ENCODE data around the gene LRP1-AS.

The LRP1-AS gene

DNA sequence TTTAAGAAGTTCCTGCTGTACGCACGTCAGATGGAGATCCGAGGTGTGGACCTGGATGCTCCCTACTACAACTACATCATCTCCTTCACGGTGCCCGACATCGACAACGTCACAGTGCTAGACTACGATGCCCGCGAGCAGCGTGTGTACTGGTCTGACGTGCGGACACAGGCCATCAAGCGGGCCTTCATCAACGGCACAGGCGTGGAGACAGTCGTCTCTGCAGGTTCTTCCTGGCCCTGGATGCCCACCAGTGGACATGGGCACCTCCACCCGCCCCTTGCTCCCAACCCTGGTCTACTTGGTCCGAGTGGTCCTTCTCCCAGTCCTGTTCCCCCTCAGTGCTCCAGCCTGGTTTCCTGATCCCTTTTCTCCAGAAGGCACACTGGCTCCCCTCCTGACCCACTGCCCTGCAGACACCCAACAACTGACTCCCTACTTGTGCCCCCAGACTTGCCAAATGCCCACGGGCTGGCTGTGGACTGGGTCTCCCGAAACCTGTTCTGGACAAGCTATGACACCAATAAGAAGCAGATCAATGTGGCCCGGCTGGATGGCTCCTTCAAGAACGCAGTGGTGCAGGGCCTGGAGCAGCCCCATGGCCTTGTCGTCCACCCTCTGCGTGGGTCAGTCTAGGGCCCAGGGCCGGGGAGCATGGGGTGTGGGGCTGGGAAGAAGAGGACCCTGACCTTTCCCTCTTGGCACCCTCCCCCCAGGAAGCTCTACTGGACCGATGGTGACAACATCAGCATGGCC lies 32.1 kb upstream of the LRP1-AS start:
- no peak for DNase-seq

DNA sequence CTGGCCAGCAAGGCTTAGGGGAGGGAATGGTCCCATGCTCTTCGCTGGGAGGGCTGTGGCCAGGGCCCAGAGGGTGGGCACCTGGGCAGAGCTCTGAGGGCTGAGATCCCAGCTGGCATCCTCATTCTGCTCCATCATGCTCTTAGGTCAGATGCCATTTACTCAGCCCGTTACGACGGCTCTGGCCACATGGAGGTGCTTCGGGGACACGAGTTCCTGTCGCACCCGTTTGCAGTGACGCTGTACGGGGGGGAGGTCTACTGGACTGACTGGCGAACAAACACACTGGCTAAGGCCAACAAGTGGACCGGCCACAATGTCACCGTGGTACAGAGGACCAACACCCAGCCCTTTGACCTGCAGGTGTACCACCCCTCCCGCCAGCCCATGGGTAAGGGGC lies 30.8 kb upstream of the LRP1-AS start:
- DNase-seq = no peak

DNA sequence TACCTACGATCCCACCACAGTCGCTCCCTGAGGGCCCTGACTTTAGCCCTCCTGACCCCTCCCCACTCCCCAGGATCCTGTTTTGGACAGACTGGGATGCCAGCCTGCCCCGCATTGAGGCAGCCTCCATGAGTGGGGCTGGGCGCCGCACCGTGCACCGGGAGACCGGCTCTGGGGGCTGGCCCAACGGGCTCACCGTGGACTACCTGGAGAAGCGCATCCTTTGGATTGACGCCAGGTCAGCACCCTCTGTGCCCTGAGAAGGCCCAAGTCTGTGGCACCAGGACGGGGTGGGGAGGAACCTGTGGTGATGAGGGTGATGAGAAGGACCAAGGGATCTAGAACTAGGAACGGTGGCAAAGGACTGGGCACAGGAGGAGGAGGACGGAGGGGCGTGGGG lies 29.9 kb upstream of the LRP1-AS start:
- DNase-seq = no peak

DNA sequence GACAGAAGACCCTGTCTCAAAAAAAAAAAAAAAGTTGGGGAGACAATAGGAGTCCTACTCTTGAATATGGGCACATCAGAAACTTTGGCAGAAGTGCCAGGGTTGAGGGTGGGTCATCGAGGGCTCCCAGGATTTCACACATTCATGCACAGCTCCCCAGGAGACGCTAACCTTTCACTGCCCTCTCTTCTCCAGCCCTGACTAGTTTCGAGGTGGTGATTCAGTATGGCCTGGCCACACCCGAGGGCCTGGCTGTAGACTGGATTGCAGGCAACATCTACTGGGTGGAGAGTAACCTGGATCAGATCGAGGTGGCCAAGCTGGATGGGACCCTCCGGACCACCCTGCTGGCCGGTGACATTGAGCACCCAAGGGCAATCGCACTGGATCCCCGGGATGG lies 29.4 kb upstream of the LRP1-AS start:
- no peak for DNase-seq

DNA sequence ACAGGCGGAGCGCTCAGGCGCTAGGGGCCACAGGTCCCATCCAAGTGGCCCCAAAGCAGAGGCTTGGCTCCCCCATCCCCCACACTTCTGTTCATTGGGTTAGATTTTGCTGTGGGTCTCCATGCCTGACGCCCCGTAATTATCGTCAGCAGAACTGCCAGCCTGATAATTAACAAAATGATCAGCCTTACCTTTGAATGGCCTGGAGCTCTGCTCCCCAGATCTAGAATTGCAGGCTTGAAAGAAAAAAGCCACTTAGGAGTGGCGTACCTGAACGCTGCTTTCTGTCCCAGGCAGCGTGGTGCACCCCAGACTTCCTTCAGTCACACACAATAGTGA lies 28.7 kb upstream of the LRP1-AS start:
- no peak for DNase-seq

DNA sequence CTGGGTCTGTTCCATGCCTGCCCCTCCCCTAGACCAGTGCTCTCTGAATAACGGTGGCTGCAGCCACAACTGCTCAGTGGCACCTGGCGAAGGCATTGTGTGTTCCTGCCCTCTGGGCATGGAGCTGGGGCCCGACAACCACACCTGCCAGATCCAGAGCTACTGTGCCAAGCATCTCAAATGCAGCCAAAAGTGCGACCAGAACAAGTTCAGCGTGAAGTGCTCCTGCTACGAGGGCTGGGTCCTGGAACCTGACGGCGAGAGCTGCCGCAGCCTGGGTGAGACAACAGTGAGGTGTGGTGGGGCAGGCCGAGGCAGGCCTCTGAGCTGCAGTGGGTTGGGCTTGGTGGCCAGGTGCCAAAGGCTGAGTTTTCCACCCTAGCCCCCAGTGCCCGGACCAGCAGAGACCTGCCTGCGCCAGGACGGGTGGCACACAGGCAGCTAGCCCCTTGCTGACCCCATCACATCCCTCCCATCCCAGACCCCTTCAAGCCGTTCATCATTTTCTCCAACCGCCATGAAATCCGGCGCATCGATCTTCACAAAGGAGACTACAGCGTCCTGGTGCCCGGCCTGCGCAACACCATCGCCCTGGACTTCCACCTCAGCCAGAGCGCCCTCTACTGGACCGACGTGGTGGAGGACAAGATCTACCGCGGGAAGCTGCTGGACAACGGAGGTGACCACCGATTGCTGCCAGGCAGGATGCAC lies 28.2 kb upstream of the LRP1-AS start:
- no peak for DNase-seq

DNA sequence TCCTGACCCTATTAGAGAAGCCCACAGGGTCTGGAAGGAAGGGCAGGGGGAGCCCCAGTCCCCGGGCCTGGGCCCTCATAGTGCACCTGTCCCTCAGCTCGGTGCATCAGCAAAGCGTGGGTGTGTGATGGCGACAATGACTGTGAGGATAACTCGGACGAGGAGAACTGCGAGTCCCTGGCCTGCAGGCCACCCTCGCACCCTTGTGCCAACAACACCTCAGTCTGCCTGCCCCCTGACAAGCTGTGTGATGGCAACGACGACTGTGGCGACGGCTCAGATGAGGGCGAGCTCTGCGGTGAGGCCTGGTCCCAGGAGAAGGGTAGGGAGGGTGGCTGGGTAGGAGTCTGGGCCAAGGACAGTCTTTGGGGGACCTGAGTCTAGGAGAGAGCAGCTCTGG lies 26.3 kb upstream of the LRP1-AS start:
- no peak for DNase-seq

DNA sequence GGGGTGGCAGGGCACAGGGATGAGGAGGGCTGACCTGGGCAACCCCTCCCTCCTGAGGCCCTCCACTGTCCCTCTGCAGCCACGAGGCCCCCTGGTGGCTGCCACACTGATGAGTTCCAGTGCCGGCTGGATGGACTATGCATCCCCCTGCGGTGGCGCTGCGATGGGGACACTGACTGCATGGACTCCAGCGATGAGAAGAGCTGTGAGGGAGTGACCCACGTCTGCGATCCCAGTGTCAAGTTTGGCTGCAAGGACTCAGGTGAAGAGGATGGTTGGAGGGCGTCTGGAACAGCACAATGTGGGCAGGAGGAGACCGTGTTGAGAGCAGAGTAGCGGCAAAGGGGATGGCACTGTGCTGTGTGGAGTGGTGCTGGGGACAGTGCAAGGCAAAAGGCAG lies 25.7 kb upstream of the LRP1-AS start:
- no peak for DNase-seq

DNA sequence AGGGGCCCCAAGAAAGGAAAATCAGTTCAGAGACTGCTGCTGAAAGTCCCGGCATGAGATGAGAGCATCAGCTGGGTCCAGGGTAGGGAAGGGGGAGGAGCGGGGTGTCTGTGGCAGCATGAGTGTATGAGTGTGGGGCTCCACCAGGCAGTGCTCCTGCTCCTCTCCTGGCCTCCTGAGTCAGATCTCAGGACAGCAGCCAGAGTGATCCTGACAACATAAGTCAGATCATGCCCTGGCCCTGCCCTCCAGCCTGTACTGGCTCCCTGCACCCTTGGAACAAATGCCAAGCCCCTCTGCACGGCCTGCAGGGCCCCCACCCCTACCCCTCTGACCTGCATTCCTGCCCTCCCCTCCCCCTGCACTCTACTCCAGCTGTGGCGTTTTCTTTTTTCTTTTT lies 24.2 kb upstream of the LRP1-AS start:
- DNase-seq = no peak

DNA sequence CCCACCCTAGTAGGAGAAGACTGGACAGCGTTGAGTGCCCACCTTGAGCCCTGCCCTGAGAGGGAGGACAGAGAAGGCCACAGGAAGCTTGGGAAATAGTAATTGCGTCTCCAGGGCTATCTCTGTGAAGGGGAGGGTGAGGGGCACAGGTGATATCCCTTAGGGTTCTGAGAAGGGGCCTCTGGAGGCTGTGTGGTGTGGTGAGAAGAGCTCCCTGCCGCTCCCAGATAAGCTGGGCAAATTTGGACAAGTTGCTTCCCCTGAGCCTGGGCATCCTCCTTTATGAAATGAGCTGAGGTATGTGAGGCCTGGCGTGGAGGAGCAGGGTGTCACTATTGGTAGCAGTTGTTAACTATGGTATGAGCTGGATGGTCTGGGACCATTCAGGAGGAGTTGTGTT lies 23.5 kb upstream of the LRP1-AS start:
- no peak for DNase-seq

DNA sequence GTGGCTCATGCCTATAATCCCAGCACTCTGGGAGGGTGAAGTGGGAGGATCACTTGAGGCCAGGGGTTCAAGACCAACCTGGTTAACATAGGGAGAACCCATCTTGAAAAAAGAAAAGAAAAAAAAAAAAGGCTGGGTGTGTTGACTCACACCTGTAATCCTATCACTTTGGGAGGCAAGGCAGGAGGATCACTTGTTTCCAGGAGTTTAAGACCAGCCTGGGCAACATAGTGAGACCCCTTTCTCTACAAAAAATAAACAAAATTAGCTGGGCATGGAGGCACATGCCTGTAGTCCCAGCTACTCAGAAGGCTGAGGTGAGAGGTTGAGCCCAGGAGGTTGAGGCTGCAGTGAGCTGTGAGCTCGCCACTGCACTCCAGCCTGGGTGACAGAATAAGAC lies 23.0 kb upstream of the LRP1-AS start:
- no peak for DNase-seq

DNA sequence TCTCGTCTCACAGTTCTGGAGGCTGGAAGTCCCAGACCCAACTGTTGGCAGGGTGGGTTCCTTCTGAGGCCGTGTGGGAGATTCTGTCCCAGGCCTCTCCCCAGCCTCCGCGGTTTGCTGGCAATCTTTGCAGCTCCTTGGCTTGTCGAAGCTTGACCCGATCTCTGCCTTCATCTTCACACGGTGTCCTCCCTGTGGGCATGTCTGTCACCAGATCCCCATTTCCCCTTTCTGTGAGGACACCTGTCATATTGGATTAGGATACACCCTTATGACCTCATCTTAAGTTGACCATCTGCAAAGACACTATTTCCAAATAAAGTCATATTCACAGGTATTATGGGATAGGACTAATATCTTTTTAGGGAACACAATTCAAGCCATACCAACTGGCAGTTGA lies 22.6 kb upstream of the LRP1-AS start:
- no peak for DNase-seq

DNA sequence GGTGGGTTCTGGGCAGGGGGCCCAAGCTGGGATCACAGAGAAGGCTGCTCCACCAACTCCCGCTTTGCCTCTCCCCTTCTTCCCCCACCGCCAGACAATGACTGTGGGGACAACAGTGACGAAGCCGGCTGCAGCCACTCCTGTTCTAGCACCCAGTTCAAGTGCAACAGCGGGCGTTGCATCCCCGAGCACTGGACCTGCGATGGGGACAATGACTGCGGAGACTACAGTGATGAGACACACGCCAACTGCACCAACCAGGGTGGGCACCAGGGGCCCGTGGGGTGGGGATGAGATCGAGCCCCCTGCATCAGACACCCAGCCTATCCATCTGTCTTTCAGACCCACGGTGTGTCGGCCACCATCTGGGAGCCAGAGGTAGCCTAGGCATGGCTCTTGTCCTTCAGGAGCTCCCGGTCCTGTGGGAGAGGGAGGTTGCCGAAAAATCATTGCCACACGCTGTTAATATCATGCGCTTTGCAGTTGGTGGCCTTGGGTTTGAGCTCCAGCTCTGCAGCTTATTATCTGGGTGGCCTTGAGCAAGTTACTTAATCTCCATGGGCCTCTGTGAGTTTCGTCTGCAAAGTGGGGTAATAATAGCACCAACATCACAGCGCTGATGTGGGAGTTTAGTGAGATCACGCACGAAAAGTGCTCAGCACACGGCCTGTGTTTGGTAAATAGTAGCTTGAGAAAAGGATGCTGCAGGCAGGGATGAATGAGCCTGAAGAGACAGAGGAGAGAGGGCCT lies 21.8 kb upstream of the LRP1-AS start:
- DNase-seq = no peak

DNA sequence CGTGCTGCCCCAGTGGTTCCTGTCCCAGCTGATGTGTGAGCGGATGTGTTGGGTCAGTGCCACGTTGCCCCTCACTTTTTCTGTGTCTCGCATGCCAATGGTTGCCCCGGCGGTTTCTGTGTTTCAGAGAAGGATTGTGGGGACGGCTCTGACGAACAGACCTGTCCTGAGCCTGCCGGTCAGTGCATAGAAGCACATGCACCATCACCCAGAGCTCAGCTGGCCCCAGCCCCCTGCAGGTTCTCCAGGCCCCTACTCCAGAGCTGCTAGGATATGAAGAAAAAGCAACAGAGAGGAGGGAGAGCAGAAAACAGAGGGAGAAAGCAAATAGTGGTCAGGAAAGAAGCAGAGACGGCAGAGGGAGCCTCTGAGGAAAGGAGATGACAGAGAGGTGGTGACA lies 20.6 kb upstream of the LRP1-AS start:
- DNase-seq = no peak

DNA sequence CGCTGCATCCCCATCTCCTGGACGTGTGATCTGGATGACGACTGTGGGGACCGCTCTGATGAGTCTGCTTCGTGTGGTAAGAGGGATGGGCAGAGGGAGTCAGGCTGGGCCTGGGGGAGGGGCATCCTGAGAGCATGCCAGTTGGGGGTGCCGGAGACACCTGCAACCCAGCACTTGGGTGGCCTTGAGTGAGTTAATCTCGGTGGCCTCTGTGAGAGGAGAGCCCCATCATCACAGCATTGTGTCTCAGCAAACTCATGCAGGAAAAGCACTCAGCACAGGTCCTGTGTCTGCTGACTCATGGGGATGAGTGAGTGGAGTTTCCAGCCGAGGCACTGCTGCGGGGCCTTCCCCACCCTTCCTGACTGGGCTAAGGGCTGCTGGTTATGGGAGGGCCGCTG lies 19.6 kb upstream of the LRP1-AS start:
- no peak for DNase-seq

DNA sequence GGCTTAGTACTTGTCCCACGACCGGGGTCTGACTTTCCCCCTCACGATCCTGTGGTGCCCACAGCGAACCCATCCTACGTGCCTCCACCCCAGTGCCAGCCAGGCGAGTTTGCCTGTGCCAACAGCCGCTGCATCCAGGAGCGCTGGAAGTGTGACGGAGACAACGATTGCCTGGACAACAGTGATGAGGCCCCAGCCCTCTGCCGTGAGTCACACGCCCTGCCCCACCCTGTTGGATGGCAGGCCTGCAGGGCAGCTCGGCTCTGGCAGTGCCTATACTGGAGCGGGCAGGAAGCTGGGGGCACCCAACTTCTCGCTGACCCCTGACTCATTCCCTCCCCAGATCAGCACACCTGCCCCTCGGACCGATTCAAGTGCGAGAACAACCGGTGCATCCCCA lies 18.3 kb upstream of the LRP1-AS start:
- no peak for DNase-seq

DNA sequence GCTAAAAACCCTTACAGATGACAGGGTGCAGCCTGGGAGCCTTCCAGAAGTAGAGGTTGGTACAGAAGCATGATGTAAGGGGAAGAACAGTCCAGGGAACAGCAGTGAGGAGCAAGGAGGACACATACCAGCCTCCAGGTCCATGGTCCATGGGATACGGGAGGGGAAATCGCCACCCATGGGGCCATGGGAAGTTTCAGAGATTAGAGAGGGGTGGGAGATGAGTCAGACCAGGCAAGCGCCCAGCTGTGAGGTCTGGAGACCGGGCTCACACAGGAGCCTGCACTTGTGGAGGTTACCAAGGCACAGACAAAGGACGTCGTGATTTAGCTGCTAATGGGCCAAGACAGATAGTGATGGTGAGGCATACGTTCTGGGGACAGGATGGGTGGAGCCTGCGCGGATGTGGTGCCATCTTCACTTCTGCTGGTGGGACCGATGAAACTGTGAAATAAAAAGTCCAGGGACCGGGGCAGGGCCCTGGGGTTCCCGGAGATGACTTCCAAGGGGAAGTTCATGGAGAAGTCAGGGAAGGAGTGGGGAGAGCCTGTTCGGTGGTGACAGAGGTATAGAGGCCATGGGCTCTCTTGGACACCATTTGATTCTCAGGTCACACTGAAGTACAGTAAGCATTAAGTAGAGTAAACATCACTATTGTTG lies 17.7 kb upstream of the LRP1-AS start:
- DNase-seq = no peak

DNA sequence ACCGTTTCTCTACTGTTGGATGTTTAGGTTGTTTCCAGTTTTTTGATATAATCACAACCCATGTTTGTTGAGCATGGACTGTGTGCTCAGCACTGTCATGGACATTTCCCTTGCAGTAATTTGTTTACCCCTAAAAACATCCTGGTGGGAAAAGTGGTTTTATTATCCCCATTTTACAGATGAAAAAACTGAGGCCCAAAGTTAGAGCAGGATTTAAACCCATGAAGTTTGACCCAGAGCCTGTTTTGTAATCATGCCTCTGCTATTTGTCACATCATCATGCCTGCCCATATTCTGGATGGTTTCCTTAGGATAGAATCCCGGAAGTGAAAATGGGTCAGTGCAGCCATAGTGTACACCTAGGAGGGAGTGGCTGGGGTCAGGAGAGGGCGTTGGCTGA lies 17.0 kb upstream of the LRP1-AS start:
- DNase-seq = no peak

DNA sequence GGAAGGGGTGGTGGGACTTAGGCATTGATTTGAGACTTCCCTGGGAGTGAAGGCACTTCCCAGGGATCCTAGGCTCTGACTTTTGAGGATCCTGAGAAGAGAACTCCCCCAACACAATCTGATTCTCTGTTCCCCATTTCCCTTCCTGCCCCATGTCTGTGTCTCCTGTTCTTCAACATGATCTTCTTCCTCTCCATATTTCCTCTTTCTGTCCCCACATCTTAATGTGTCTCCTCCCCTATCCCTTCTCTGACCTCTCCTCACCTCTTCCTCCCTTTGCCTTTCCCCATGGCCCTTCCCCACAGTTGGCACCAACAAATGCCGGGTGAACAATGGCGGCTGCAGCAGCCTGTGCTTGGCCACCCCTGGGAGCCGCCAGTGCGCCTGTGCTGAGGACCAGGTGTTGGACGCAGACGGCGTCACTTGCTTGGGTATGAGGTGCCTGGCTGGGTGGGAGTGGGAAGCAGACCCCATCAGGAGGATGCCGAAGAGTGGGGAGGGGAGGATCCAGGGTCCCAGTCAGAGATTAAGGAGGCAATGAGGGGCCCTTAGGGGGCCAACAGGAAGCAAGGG lies 15.2 kb upstream of the LRP1-AS start:
- no peak for DNase-seq

DNA sequence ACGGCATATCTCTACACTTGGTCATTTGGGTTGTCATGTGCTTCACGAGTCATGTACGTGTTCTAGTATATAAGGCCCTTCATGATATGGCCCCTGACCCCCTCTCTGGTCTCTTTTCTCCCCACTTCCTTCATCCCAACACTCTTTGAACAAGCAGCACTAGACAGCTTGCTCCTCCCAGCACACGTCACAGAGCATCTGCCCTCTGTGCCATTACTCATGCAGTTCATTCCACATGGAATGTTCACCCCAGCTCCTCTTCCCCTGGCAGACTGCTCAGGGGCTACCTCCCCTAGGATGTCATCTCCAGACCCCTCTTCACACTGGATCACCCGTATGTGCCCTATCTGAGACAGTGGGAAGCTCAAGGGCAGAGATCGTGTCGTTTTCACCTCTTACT lies 14.1 kb upstream of the LRP1-AS start:
- no peak for DNase-seq

DNA sequence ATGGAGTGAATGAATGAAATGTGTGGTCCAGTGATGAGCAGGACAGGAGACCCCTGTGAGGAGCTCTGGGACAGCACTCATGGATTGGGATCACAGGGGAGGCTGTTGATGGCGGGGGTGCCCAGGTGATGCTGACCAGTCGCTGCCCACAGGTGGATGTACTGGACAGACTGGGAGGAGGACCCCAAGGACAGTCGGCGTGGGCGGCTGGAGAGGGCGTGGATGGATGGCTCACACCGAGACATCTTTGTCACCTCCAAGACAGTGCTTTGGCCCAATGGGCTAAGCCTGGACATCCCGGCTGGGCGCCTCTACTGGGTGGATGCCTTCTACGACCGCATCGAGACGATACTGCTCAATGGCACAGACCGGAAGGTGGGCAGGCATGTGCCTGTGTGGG lies 13.3 kb upstream of the LRP1-AS start:
- no peak for DNase-seq

DNA sequence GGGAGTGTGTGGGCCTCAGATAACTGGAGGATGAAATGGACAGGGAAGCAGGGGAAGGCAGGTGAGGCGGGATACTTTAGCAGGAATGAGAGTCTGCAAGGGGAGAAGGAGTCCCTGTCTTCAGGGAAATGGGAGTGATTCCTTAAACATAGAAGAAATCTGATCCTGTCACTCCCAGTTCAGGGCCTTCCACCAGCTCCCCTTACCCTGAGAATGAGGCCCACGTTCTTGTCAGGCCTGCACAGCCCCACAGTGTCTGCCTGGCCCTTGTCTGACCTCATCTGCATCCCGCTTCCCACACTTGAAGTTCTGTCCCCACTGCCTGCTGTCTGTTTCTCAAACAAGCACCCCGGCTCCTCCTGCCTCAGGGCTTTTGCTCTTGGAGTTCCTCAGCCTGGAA lies 12.6 kb upstream of the LRP1-AS start:
- no peak for DNase-seq

DNA sequence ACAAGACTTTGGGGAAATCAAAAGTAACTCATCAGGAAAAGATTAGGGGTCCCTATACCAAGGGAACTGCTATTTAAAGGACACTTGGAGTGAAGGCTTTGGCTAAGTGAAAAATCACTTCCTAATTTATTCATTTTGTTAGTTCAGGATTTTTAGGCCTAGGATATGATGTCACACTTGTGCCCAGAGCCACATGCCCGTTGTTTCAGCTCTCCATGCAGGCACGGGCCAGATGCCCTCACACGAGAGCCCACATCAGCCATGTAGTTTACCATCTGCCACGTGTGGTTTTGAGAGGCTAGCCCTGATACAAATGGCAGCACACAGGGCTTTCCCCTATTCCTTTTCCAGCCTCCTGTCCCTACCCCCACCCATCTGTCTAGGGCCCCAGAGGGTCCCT lies 11.9 kb upstream of the LRP1-AS start:
- DNase-seq = no peak

All from central memory CD4-positive, alpha-beta T cell (primary cell).